Measurements from ENCODE around the gene PCDH12.

Gene PCDH12

DNA sequence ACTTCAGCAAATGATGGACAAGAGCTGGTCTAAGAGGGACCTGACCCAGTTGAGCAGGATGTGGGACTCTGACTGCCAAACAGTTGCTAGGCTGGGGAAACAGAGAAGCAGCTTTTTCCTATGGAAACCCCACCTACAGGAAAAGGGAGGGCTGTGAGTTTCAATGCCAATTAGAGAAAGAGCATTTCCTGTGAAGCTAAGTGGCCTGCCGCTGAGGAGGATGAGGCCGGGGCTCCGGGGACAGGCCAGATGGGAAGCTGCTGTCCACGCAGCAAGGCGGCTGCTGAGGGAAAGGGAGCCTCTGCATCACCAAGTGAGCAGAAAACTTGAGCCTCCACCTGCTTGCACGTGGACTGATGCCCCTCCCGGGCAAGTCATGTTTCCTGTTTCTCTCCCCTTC, at the start of gene PCDH12:
TSS of gene PCDH12 (minus strand) at position 90 of the 400 bp plus-strand sequence. CDS start 351 bp downstream, outside the sequence.
- DNase-seq = no peak

DNA sequence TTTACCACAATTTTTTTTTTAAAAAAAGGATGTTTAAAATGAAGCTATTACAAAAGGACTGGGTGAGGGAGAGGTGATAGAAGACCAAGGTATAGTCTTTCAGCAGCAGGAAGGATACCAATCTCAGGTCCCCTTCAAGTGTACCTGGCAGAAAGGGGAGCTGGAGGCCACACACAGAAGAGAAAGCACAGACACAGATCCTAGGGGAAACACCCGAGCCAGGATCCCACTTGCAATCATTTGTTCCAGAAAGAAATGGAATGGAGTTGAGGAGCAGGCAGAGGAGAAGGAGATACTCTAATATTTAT, 49.2 kb upstream of the PCDH12 start:
- DNase-seq = no peak

DNA sequence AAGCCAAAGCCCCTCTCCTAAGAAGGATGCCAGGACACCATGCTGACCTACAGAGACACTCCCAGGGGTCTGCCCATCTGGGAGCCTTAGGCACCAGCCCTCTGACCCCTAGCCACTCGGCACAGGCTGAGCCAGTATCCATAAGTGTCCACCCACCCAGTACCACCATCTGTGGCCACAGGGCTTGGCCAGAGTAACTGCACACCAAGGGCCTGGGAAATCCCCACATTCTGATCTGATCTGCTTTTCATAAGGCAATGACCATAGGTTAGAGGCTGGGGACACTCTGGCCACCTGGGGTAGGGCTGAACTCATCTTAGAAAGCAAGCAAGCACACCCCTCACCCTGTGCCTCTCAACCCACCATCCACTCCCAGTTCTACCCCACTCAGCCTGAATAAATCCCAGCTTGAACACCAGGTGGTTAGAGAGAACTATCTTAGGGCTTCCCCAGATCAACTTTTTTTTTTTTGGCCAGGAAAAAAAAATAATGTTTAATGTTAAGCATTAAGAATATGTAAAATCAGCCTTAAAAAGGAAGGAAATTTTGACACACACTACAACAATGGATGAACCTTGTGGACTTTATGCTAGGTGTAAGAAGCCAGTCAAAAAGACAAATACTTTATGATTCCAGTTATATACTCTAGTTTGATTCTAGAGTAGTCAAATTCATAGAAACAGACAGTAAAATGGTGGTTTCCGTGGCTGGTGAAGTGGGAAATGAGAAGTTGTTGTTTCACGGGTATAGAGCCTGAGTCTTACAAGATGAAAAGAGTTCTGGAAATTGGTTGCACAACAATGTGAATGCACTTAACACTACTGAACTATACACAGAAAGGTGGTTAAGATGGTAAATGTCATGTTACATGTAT, 48.6 kb upstream of the PCDH12 start:
- no peak for DNase-seq

DNA sequence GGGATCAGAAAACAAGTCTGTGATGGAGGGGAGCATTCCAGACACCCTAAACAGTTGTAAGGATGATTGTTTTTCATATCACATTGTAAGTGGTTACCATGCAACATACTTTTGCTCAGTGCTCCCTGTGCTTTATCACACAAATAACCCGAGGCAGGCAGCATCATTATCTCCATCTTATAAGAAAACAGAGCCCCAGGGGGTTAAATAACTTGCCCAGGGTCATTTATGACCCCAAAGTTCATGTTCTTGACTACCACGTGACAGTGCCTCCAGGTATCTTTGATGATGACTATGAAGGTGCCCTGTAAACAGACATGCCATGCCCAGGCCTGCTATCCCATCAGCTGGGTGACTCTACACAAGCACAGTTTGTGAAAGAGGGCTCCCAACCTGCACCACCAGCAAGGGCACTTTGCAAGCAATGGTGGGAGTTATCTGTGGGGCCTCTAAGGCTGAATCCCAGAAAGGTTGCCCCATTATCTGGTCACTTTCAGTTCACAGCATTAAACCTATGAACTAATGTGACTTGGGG, 45.3 kb upstream of the PCDH12 start:
- DNase-seq = no peak

DNA sequence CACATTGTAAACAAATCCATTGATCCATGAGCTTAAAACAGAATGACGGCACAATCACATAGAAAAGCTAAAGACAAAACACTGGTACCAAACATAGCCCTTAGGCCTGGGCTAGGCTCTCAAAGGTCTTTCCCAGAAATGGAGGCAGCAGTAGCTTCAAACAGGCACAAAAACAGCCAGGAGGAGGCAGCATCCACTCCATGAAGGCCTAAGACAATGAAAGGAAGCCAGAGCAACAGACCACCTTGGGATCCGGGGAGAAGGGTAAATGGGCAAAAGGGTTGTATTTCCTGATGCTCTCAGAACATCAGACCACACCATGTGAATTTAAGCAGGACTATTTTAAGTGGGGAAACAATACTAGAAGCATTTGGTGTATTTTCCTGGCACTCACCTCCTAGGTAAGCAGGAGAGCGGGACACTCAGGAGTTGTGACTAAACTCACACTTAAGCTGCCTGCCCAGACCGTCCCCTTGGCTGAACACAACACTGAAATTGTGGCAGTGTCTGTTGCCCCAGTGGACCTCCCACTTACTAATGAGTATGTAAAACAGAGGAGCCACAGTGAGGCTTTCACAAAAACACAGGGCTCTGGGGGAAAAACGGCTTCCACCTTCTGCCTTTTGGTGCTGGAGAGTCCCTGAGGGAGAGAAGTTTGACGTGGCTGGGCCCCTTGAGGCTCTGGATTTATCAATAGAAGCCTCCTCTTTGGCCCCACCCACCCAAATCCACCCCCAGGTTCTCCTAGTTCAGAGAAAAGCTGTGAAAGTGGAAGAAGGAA, 42.9 kb upstream of the PCDH12 start:
- DNase-seq = no peak

DNA sequence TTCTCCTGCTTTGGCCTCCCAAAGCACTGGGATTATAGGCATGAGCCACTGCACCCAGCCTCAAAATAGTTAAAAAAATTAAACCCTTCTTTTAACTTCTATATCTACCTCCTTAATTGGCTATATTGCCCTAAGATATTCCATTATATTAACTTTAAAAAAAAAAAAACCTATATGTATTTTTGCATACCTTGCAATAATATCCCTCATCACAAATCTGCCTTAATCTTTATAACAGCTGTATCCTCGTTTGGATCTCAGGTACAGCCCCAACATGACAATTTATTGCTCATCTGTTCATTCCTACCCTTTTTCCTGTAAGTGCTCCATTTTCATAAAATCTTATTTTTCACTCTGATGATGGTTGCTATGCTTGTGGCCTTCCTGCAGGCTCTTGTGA, 42.2 kb upstream of the PCDH12 start:
- DNase-seq = no peak

DNA sequence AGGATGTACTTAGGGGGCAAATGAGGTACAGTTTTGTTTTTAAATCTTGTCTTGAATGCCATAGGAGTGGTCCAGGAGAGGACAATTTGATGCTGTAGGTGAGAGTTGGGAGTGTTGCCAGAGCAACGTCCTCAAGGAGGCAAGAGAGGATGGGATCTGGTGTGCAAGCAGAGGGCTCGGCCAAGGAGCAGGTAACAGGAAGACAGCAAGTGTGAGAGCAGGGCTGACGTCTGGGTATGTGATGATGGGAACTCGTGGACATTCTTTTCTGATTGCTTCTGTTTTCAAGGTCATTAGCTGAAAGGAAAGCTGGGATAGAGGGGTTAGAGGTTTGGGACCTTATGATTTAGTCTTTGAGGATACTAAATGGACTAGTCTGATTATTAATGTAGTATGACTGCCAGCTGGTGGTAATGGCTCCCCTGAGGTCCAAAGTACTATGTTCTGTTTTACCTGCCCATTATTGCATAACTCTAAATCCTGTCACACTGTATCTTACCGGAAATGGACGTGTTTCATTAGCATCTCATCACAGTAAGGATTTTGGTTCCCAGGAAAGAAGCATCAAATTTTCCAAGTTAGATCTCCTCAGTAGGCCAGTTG, 39.5 kb upstream of the PCDH12 start:
- no peak for DNase-seq

DNA sequence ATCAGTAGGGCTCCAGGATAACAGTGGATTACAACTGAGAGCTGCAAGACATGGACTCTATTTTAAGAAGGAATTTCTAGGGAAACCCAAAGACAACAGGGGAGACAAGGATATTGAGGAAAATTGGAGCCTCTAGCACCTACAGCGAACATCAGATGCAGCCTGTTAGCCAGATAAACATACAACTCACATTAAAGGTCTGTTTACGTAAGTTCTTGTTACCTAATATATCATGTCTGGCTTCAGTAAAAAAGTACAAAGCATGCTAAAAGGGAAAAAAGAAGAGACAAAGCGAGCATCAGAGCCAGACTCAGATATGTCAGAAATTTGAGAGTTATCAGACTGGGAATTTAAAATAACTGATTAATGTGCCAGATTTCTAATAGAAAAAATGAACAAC, 37.7 kb upstream of the PCDH12 start:
- DNase-seq = no peak

DNA sequence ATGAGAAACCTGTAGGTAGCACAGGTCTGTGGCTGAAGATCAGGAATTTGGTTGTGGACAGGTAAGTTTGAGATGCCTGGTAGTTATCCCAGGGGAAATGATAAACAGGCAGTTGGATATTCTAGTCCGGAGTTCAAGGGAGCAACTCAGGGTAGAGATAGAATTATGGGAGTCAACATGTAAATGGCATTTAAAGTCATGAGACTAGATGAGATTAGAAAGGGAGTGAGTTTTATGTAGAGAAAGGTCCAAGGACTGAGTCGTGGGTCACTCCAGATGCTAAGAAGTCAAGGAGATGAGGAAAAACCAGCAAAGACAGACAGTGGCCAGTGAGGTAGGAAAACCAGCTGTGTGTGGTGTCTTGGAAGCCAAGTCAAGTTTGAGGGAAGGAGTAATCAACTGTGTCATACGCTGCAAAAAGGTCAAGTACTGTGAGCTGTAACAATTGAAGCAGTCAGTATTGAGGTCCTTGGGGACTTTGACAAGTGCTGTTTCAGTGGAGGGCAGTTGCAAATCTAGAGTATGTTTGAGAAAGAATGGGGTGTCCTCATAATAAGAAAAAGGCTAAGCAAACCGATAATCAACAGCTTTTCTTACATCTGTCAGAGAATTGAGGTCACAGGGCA, 36.6 kb upstream of the PCDH12 start:
- no peak for DNase-seq

DNA sequence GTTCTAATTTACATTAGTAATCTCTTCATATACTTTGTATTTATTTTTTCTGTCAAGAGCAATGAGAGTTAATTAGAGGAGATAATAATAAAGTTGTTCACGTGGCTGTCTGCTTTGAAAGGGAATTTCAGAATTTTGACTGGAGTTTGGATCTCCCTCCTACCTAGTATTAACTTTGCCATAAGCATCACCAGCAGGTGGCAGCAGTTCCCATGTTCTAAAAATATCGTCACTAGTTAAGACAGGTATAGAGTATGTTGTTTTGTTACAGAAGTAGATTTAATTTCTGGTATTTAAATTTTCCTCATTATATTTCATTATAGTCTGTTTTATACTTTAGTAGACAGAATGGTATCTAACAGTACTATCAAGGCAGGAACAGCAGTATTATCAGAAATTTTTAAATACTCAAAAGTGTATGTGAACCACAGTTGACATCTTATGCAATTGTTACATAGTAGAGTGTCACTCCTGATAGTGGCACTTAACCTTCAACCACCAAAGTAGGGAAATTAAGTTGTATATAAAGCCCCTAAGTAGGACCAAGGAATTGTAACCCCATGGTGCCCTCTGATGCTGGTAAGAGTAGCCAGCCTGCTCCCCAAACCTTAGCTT, 34.5 kb upstream of the PCDH12 start:
- DNase-seq = peak; percentile 38 to 45

DNA sequence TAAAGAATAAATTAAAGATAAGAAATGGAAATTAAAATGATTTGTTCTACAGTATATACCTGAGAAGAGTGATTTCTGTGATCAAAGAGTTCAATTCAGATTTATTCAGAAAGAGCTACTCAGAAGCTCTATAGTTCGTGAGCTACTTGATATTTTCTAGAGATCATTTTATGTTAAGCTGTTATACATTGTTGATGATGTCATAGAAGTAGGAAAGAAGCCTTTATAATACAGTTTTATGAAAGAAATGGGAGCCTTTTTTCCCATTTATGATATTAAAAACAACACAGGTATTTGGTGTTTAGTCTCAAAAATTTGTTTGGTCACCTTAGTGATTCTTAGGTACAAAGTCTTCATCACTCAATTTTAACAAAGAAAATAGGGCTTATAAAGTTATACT, 31.7 kb upstream of the PCDH12 start:
- no peak for DNase-seq

DNA sequence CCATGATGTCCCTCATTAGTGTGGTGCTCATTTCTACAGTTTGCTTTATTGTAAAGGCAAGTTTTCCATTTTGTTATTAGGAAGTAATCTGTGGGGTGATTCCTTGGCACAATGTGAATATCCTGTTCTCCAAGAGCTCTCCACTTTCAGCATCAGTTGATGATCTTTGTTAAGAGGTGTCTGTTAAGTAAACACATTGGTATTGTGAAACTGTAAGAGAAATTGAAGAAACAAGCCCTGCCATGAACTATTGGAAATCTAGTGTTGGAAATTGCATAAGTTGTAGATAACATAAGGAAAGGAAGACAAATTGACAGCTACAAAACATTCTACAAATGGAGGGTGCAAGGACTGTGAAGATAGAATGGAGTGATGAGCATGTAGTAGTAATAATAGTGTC, 28.1 kb upstream of the PCDH12 start:
- no peak for DNase-seq

DNA sequence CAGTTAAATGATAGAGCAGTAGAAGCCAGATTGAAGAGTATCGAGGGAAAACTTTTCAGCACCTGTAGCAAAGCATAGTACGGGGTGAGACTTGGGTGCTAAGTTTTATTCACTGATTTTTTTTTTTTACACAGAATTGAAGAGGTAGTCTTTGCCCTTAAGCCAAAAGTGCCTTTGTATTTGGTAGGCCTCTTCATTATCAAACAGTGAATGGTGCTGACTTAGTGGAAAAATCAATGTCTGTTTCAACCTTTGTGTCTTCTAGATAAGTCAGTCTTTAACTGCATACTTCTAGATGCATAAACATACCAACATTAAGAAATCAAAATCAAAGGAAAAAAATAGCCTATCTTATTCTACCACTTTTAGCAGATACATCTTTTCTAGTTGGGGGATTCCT, 24.6 kb upstream of the PCDH12 start:
- no peak for DNase-seq

DNA sequence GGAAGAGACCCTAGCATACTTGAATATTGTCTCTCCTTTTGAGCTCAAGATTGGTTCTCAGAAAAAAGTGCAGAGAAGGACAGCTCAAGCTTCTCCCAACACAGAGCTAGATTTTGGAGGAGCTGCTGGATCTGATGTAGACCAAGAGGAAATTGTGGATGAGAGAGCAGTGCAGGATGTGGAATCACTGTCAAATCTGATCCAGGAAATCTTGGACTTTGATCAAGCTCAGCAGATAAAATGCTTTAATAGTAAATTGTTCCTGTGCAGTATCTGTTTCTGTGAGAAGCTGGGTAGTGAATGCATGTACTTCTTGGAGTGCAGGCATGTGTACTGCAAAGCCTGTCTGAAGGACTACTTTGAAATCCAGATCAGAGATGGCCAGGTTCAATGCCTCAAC, 20.4 kb upstream of the PCDH12 start:
- no peak for DNase-seq

DNA sequence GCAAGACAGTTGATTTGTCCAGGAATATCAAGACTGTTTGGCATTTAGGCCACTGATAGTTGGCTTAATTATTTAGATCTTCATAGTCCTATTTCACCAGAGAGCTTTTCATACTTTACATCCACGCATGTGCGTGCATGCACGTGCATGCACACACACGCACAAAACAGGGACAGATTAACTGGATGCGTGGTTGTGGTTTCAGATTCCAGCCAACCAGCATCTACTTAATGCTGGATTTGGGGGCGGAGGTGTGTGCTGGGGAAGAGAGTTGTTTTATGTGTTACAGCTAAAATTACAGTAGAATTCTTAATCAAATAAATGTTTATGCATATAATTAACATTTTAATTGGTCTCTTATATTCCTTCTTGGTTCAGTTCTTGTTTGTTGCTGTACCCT, 18.2 kb upstream of the PCDH12 start:
- no peak for DNase-seq

DNA sequence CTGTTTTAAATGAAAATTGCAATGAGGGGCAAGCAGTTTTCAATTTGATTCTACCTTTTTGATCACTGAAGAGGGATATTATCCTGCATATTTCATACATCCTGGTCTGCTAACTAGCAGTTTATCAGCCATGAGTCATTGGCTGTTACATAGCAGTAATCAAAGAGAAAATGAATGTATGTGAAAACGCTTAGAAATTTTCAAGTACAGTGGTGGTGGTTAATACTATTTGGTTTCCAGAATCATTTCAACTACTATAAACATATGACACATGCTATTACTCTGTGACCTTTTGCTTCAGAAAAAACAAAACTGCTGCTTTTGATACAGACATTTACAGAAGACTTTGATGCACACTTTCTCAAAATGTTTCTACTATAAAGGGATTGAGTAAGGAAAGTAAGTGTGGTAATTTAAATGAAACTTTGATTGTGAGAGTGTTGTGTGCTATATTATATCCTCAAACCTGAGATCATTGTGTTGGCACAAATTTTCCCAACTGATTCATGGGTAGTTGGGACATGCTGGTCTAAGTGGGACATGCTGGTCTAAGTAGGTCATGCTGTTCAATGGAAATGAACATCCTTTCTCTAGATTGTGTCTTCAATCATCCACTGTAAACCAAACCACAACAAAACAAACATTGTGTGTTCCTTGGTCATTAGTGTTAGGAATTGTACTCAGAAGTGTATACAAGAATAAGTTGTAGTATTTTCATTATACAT, 16.0 kb upstream of the PCDH12 start:
- DNase-seq = no peak

DNA sequence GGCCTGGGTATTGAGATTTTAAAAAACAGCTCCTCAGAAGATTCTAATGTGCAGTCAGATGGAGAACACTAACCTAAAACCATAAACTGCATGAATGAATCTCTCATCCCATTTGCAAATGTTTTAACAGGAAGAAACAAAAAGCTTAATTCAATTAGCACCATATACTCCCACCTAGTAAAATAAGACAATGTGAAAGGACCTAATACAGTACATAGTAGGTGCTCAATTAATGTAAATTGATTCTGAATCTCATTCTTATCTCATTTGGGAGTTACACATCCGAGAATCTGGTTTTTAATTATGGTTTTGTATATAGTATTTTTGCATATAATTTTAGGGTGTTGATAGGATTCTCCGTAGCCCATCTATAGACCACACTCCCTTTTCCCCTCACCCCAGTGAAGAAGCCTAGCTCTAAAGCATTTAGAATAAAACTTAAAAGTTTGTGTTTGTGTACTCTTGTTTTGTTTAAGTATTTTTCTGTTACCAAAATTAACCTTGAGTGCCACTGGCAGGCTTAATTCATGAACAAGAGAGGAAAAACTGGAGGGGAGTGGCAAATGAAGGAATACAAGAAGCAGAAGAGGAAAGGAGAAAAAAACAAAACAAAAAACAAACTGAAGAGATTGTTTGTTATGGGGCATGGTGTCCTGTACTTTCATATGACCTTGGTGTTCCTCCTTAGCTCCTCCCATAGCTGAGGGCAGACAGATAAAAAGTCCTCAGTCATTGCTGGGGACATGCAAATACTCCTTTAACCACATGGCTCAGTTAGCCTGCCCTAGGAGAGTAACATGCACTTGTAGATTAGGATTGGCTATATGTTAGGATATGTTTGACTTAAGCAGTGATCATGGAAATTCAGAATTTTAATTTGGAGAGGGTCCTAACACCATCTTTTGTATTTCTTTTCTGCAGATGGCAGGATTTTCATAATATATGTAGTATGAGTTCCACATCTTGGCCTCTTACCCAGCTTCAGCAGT, 12.1 kb upstream of the PCDH12 start:
- DNase-seq = no peak

DNA sequence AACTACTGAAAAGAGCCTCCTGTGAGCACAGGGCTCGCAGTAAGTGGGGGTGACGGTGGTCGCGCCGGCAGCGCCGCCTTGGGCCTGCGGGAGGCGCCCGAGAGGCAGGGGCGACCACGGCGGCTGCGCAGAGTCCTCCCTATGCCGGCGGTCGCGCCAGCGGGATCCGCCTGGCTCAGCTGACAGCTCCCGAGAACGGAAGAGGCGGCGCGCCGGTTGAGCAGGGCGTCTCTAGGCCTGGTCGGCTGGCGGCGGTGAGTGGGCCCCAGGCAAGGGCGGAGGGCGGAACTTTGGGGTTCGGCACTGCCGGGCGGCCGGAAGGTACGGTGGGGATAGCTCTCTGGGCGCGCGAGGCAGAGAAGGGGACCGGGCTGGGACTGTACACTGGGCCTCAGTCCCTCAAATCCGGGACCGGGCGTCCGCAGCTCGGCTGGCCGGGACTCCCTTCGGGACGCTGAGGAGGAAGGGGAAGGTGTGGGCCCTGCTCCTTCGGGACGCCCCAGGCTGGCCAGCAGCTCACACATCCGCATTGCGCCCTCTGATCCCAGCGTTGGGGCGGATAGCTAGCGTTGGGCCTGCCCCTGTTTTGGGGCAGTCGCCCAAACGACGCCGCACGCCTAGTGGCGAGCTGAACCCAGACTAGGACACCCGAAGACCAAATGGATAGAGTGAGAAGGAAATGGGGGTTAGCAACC, 11.1 kb upstream of the PCDH12 start, which contains the start of gene RNF14:
TSS of gene RNF14 (plus strand) at position 192 of the 695 bp plus-strand sequence. CDS start 4,484 bp downstream, outside the sequence.
- DNase-seq = peak; percentile 72 to 89

DNA sequence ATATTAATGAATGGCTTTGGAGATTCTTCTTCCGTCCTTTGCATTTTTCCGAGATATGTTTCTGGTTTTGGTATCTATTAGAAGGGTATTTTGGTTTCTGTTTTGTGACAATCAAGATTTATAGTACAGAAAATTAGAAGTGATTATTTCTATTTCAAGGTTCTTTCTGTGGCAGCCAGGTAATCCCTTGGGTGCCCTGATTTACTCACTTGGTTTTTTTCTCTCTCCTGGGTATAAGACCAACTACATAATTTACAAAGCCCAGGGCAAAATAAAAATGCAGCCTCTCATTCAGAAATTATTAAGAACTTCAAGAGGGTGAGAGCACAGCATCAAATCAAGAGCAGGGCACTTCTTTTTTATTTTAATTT, 8.9 kb upstream of the PCDH12 start:
- no peak for DNase-seq
